ENCODE measurements around the gene STK33. TPM values are rescaled to one million over a fixed set of nuclear protein-coding genes. Genes with fewer than 3 reads are reported as not detected.

Gene STK33
- polyA plus RNA-seq, 1 of the 3 experiments (the other 2 are of a cell fraction): 12.3 TPM

DNA sequence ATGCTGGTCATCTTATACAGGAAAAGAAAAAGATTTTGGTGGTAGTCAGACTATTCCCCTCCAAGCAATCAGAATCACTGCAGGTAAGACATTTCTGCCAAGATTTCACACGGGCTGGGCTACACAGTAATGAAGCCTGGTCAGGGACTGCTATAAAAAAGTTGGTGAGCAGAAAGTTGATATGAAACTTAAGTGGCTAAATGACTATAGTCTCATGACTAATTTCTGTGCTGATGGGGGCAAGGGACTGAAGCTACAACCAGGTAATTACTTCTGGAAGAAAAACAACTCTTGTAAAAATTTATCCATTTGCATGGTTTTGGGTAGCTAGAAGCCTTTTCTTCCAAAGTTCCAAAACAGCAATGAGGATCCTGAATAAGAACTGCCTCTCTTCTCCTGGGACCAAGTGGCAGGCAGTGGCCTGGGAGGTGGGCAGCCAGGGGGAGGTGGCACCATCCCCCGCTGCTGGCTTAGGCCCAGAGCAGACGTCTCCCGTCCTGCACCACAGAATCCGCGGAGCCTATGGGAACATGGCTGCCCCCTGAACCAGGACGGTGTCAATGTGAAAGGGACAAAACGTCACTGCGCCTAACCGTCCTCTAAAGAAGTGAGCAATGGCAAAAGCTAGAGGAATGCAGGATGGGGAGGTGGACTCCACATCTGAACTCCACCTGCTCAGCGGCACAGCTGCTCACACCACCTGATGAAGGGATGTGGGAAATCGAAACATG is 207.7 kb downstream of the STK33 start:
- no peak overlapping the region for H3K27ac ChIP-seq (ENCODE audit: low read depth in 2 of 2, low read length in 1 of 2)
- no peak overlapping the region for H3K9ac ChIP-seq
- peaks cover 0 to 20% of the 10 kb centered on the region in 2 experiments; a peak in 1 of 4 replicates for H3K4me1 ChIP-seq (ENCODE audit: control insufficient read depth in 1 of 2, insufficient read depth in 2 of 2, low read depth in 1 of 2, low read length in 1 of 2)
- no peaks in the 10 kb centered on the region for H3K9me3 ChIP-seq
- no peak overlapping the region for H3K4me2 ChIP-seq
- no peak overlapping the region for H3K4me3 ChIP-seq (ENCODE audit: low read depth in 2 of 2, low read length in 1 of 2)
- no peak overlapping the region for H2AFZ ChIP-seq (ENCODE audit: low read depth)
- H3K9me2 ChIP-seq: no peaks in the 10 kb centered on the region
- TF ChIP-seq MXI1 (IDR thresholded peaks at IDR 0.05; ENCODE audit: low read depth, low read length) (no peak), NFIC (IDR thresholded peaks at IDR 0.05; ENCODE audit: borderline replicate concordance) (no peak), REST (IDR thresholded peaks at IDR 0.05; ENCODE audit: low read depth, low read length) (no peak), ELF1 (IDR thresholded peaks at IDR 0.05) (no peak), FOSL2 (IDR thresholded peaks at IDR 0.05; ENCODE audit: borderline replicate concordance, low read depth) (no peak), SIN3A (IDR thresholded peaks at IDR 0.05; ENCODE audit: borderline replicate concordance, low read depth, low read length) (no peak), MEF2A (IDR thresholded peaks at IDR 0.05; ENCODE audit: borderline replicate concordance, low read depth) (no peak)
- TF ChIP-seq, protein P1, sequence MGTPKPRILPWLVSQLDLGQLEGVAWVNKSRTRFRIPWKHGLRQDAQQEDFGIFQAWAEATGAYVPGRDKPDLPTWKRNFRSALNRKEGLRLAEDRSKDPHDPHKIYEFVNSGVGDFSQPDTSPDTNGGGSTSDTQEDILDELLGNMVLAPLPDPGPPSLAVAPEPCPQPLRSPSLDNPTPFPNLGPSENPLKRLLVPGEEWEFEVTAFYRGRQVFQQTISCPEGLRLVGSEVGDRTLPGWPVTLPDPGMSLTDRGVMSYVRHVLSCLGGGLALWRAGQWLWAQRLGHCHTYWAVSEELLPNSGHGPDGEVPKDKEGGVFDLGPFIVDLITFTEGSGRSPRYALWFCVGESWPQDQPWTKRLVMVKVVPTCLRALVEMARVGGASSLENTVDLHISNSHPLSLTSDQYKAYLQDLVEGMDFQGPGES (IDR thresholded peaks at IDR 0.05; ENCODE audit: low read depth, low read length): no peak
- 83% methylated on average over 11 of the region's 12 CpGs for WGBS (ENCODE audit: low lambda C conversion rate)
- CTCF ChIA-PET: interaction anchor here (0.6 kb wide), 1 partner anchor 172 kb away, joined by 3 read pairs; no protein-coding TSS in a partner anchor
- no peaks in the 10 kb centered on the region for H3F3A ChIP-seq (replicated peaks; ENCODE audit: insufficient read depth)
- H3K36me3 ChIP-seq (replicated peaks in 1 of 2; ENCODE audit: control insufficient read depth in 1 of 2, insufficient read depth in 2 of 2, low read length in 1 of 2): no peaks in the 10 kb centered on the region
- POLR2A ChIA-PET: interaction anchor here (1.3 kb wide), 1 partner anchor 31 kb away, joined by 3 read pairs; no protein-coding TSS in a partner anchor
- no peak for DNase-seq
- no peaks in the 10 kb centered on the region for H4K20me1 ChIP-seq (ENCODE audit: insufficient read depth)
- H3K27me3 ChIP-seq (ENCODE audit: insufficient read depth): no peaks in the 10 kb centered on the region
- H3K79me2 ChIP-seq (ENCODE audit: insufficient read depth): no peaks in the 10 kb centered on the region

- ChIA-PET POLR2A (no interaction called here), CTCF (interaction anchor here (1.2 kb wide), 1 partner anchor 55 kb away, joined by 3 read pairs; no protein-coding TSS in a partner anchor)
- H4K20me1 ChIP-seq (ENCODE audit: insufficient read depth): no peaks in the 10 kb centered on the region
- H3K4me1 ChIP-seq (ENCODE audit: control insufficient read depth in 1 of 2, insufficient read depth in 2 of 2, low read depth in 1 of 2, low read length in 1 of 2): peaks cover 0 to 14% of the 10 kb centered on the region in 2 experiments; a peak in 1 of 4 replicates
- DNase-seq: no peak
- H3K4me2 ChIP-seq: no peak overlapping the region
- H3F3A ChIP-seq (replicated peaks; ENCODE audit: insufficient read depth): no peaks in the 10 kb centered on the region
- TF ChIP-seq FOXJ3 (CRISPR knock-in tag; IDR thresholded peaks at IDR 0.05) (no peak), GATA2 (CRISPR knock-in tag; IDR thresholded peaks at IDR 0.05) (no peak), EZH2phosphoT487 (IDR thresholded peaks at IDR 0.05; ENCODE audit: borderline replicate concordance, low read depth) (no peak)
- H2AFZ ChIP-seq (ENCODE audit: low read depth): no peak overlapping the region
- H3K4me3 ChIP-seq (ENCODE audit: low read depth in 2 of 2, low read length in 1 of 2): no peak overlapping the region
- no peaks in the 10 kb centered on the region for H3K79me2 ChIP-seq (ENCODE audit: insufficient read depth)
- H3K36me3 ChIP-seq (replicated peaks in 1 of 2; ENCODE audit: control insufficient read depth in 1 of 2, insufficient read depth in 2 of 2, low read length in 1 of 2): no peaks in the 10 kb centered on the region
- H3K9me3 ChIP-seq: no peaks in the 10 kb centered on the region
- H3K27me3 ChIP-seq (ENCODE audit: insufficient read depth): no peaks in the 10 kb centered on the region
- H3K9ac ChIP-seq: no peak overlapping the region
- no peaks in the 10 kb centered on the region for H3K9me2 ChIP-seq
- 85% methylated on average over 19 of the region's 19 CpGs for WGBS (ENCODE audit: low lambda C conversion rate)
- no peak overlapping the region for H3K27ac ChIP-seq (ENCODE audit: low read depth in 2 of 2, low read length in 1 of 2)
These were observed 209.7 kb downstream of the STK33 start for GRCh38 chr11:8384199-8384821.
